ENCODE results near the gene RIN3.

Gene RIN3

GRCh38 chr14:92506231-92506630 lies 7.3 kb upstream of the RIN3 start:
- no peak for DNase-seq (ENCODE audit: low read depth in 1 of 2, low spot score in 1 of 2)

GRCh38 chr14:92507174-92507768 lies 6.3 kb upstream of the RIN3 start:
- no peak for DNase-seq (ENCODE audit: low read depth in 1 of 2, low spot score in 1 of 2)

GRCh38 chr14:92510972-92511371 lies 2.6 kb upstream of the RIN3 start:
- DNase-seq (ENCODE audit: low read depth in 1 of 2, low spot score in 1 of 2) = no peak

- DNase-seq (ENCODE audit: low read depth in 1 of 2, low spot score in 1 of 2) = no peak
These were observed 1.9 kb upstream of the RIN3 start for GRCh38 chr14:92511453-92512238.

- DNase-seq (ENCODE audit: low read depth in 1 of 2, low spot score in 1 of 2) = no peak
These were observed 776 bp upstream of the RIN3 start for GRCh38 chr14:92512807-92513203.

GRCh38 chr14:92513966-92514843 lies 624 bp downstream of the RIN3 start:
- DNase-seq (ENCODE audit: low read depth in 1 of 2, low spot score in 1 of 2) = no peak

GRCh38 chr14:92514844-92515514 lies 1.4 kb downstream of the RIN3 start:
- DNase-seq (ENCODE audit: low read depth in 1 of 2, low spot score in 1 of 2) = no peak

- no peak for DNase-seq (ENCODE audit: low read depth in 1 of 2, low spot score in 1 of 2)
These were observed 2.2 kb downstream of the RIN3 start for GRCh38 chr14:92515546-92516343.

GRCh38 chr14:92516344-92516965 lies 2.9 kb downstream of the RIN3 start:
- DNase-seq (ENCODE audit: low read depth in 1 of 2, low spot score in 1 of 2) = no peak

GRCh38 chr14:92516966-92517506 lies 3.5 kb downstream of the RIN3 start:
- DNase-seq (ENCODE audit: low read depth in 1 of 2, low spot score in 1 of 2) = no peak

GRCh38 chr14:92517761-92518160 lies 4.2 kb downstream of the RIN3 start:
- DNase-seq (ENCODE audit: low read depth in 1 of 2, low spot score in 1 of 2) = no peak

- DNase-seq (ENCODE audit: low read depth in 1 of 2, low spot score in 1 of 2) = no peak
These were observed 5.9 kb downstream of the RIN3 start for GRCh38 chr14:92519246-92520101.

- DNase-seq (ENCODE audit: low read depth in 1 of 2, low spot score in 1 of 2) = no peak
These were observed 6.8 kb downstream of the RIN3 start for GRCh38 chr14:92520102-92521057.

GRCh38 chr14:92521058-92521415 lies 7.5 kb downstream of the RIN3 start:
- DNase-seq (ENCODE audit: low read depth in 1 of 2, low spot score in 1 of 2) = no peak

- DNase-seq (ENCODE audit: low read depth in 1 of 2, low spot score in 1 of 2) = no peak
These were observed 10.2 kb downstream of the RIN3 start for GRCh38 chr14:92523752-92524151.

- no peak for DNase-seq (ENCODE audit: low read depth in 1 of 2, low spot score in 1 of 2)
These were observed 11.1 kb downstream of the RIN3 start for GRCh38 chr14:92524602-92525185.

- no peak for DNase-seq (ENCODE audit: low read depth in 1 of 2, low spot score in 1 of 2)
These were observed 11.9 kb downstream of the RIN3 start for GRCh38 chr14:92525322-92526095.

All from activated T-helper 1 cell treated with anti-CD3 and anti-CD28 coated beads, Interleukin-2, amount 50 U/mL, for 16 hours (primary cell).